Neuronal stem cell (in vitro differentiated cells): ENCODE measurements around the gene TRPM3.

Source experiments
- DNase-seq: peaks from one replicate; pipeline ENCODE4 v3.0.0-alpha.2; 2013; ENCODE audit warnings: low spot score
- H2AFZ ChIP-seq: one replicate; pipeline ENCODE4 v1.6.1; 2013; ENCODE audit warnings: mild to moderate bottlenecking, low read length, inconsistent platforms
- H2AK5ac ChIP-seq: 2 replicates; pipeline ENCODE4 v1.6.1; 2013; ENCODE audit warnings: low read depth, mild to moderate bottlenecking, inconsistent platforms, low read length, moderate library complexity, mixed read lengths
- H2BK120ac ChIP-seq: 2 replicates; pipeline ENCODE4 v1.6.1; 2013; ENCODE audit warnings: low read depth, mild to moderate bottlenecking, inconsistent platforms, low read length, moderate library complexity, mixed read lengths
- H2BK12ac ChIP-seq: one replicate; pipeline ENCODE4 v1.6.1; 2013; ENCODE audit warnings: low read length, inconsistent platforms
- H2BK15ac ChIP-seq: 2 replicates; pipeline ENCODE4 v1.6.1; 2013; ENCODE audit warnings: mild to moderate bottlenecking, low read length, inconsistent platforms, mixed read lengths
- H2BK5ac ChIP-seq: one replicate; pipeline ENCODE4 v1.6.1; 2013; ENCODE audit warnings: inconsistent platforms, mild to moderate bottlenecking, low read length, moderate library complexity
- H3K14ac ChIP-seq: one replicate; pipeline ENCODE4 v1.6.1; 2013; ENCODE audit warnings: low read length, inconsistent platforms
- H3K18ac ChIP-seq: 2 replicates; pipeline ENCODE4 v1.6.1; 2013; ENCODE audit warnings: low read length, inconsistent platforms
- H3K23ac ChIP-seq: 2 replicates; pipeline ENCODE4 v1.6.1; 2013; ENCODE audit warnings: low read depth, mild to moderate bottlenecking, mixed read lengths, low read length, inconsistent platforms; ENCODE audit not compliant: poor library complexity
- H3K27ac ChIP-seq: replicated peaks from 3 replicates; pipeline ENCODE4 v1.5.1; 2013; ENCODE audit warnings: low read length, inconsistent platforms
- H3K27me3 ChIP-seq, 3 experiments: 2 replicates each; pipeline ENCODE4 v1.6.1; 2013; ENCODE audit warnings: low read length in 3 of 3, mild to moderate bottlenecking in 2 of 3, inconsistent platforms in 1 of 3, low read depth in 1 of 3, mixed read lengths in 1 of 3, moderate library complexity in 1 of 3; ENCODE audit not compliant: control insufficient read depth in 3 of 3, insufficient read depth in 3 of 3
- H3K36me3 ChIP-seq, 2 donors: replicated peaks in 1 of 2; 2 replicates each; pipeline ENCODE4 v1.6.1; 2013; ENCODE audit warnings: low read length in 2 of 2; ENCODE audit not compliant: control insufficient read depth in 2 of 2, insufficient read depth in 2 of 2
- H3K4ac ChIP-seq: 2 replicates; pipeline ENCODE4 v1.6.1; 2013; ENCODE audit warnings: inconsistent platforms, mild to moderate bottlenecking, low read length, moderate library complexity
- H3K4me1 ChIP-seq, 2 donors: 1 replicate in 1 of 2; 2 replicates in 1 of 2; pipeline ENCODE4 v1.6.1; 2013; ENCODE audit warnings: low read length in 2 of 2, low read depth in 1 of 2; ENCODE audit not compliant: control insufficient read depth in 2 of 2, insufficient read depth in 1 of 2
- H3K4me2 ChIP-seq: one replicate; pipeline ENCODE4 v1.6.1; 2013; ENCODE audit warnings: mild to moderate bottlenecking, low read length, inconsistent platforms; ENCODE audit not compliant: insufficient read depth, poor library complexity, severe bottlenecking
- H3K4me3 ChIP-seq, 2 donors: 2 replicates each; pipeline ENCODE4 v1.5.1; 2013; ENCODE audit warnings: low read length in 2 of 2, mild to moderate bottlenecking in 2 of 2, inconsistent platforms in 1 of 2, moderate library complexity in 1 of 2
- H3K79me1 ChIP-seq: one replicate; pipeline ENCODE4 v1.6.1; 2013; ENCODE audit warnings: low read depth, mild to moderate bottlenecking, inconsistent platforms, low read length, moderate library complexity
- H3K9ac ChIP-seq: one replicate; pipeline ENCODE4 v1.6.1; 2013; ENCODE audit warnings: mild to moderate bottlenecking, low read depth, low read length, inconsistent platforms; ENCODE audit not compliant: poor library complexity
- H3K9me3 ChIP-seq, 2 donors: replicated peaks in 1 of 2; 2 replicates each; pipeline versions ENCODE3 to v1.6.1; 2013; ENCODE audit warnings: low read length in 2 of 2, mild to moderate bottlenecking in 2 of 2, inconsistent platforms in 1 of 2, low read depth in 1 of 2, mixed read lengths in 1 of 2, moderate library complexity in 1 of 2; ENCODE audit not compliant: control insufficient read depth in 2 of 2, insufficient read depth in 1 of 2
- H4K8ac ChIP-seq: one replicate; pipeline ENCODE4 v1.6.1; 2013; ENCODE audit warnings: low read depth, mild to moderate bottlenecking, inconsistent platforms, low read length, moderate library complexity
- H4K91ac ChIP-seq: one replicate; pipeline ENCODE4 v1.6.1; 2013; ENCODE audit warnings: low read length, low read depth, mild to moderate bottlenecking, inconsistent platforms; ENCODE audit not compliant: poor library complexity
- WGBS, 2 donors: extraction: QIAGEN DNeasy Blood & Tissue Kit; methylation state at CpG; one replicate each; pipeline ENCODE4 v1.1.7; 2013; ENCODE audit warnings: missing lambda C conversion rate in 2 of 2, mixed read lengths in 1 of 2; ENCODE audit not compliant: insufficient read length in 2 of 2, insufficient replicate concordance in 1 of 2; ENCODE audit errors: extremely low coverage in 2 of 2; 5-methylcytosine and 5-hydroxymethylcytosine counted together

The TRPM3 gene

GRCh38 chr9:70595211-70595610 is 526.2 kb downstream of the TRPM3 start:
- H4K91ac ChIP-seq: no peak overlapping the region
- DNase-seq: no peak
- no peak overlapping the region for H2BK15ac ChIP-seq
- no peak overlapping the region for H2BK120ac ChIP-seq
- no peak overlapping the region for H4K8ac ChIP-seq
- H3K9me3 ChIP-seq: no peaks in the 10 kb centered on the region
- H2BK5ac ChIP-seq: no peak overlapping the region
- no peak overlapping the region for H3K4me3 ChIP-seq
- no peak overlapping the region for H2AFZ ChIP-seq
- no CpG with 5 or more reads among the region's 4 CpGs for WGBS, 2 donors
- no peak overlapping the region for H3K14ac ChIP-seq
- H3K4me1 ChIP-seq: no peaks in the 10 kb centered on the region
- no peak overlapping the region for H3K9ac ChIP-seq
- no peak overlapping the region for H2AK5ac ChIP-seq
- no peak overlapping the region for H3K4ac ChIP-seq
- peaks cover 7 to 32% of the 10 kb centered on the region in 2 donors for H3K36me3 ChIP-seq
- no peak overlapping the region for H3K18ac ChIP-seq
- no peaks in the 10 kb centered on the region for H3K27me3 ChIP-seq
- H3K23ac ChIP-seq: no peak overlapping the region
- no peak overlapping the region for H2BK12ac ChIP-seq
- H3K79me1 ChIP-seq: no peaks in the 10 kb centered on the region
- no peak overlapping the region for H3K27ac ChIP-seq
- no peak overlapping the region for H3K4me2 ChIP-seq

- Histone ChIP-seq H4K91ac (no peak overlapping the region), H2BK120ac (no peak overlapping the region), H3K23ac (no peak overlapping the region), H3K14ac (no peak overlapping the region), H3K9ac (no peak overlapping the region), H4K8ac (no peak overlapping the region), H3K9me3 (no peaks in the 10 kb centered on the region), H3K4me1 (no peaks in the 10 kb centered on the region), H3K4me3 (no peak overlapping the region), H2AK5ac (no peak overlapping the region), H3K4ac (no peak overlapping the region), H2BK15ac (no peak overlapping the region), H3K79me1 (no peaks in the 10 kb centered on the region), H2BK12ac (no peak overlapping the region), H2BK5ac (no peak overlapping the region), H3K36me3 (peaks cover 4 to 39% of the 10 kb centered on the region in 2 donors), H3K27ac (no peak overlapping the region), H3K18ac (no peak overlapping the region), H2AFZ (no peak overlapping the region), H3K4me2 (no peak overlapping the region), H3K27me3 (no peaks in the 10 kb centered on the region)
- WGBS, 2 donors: no CpG with 5 or more reads among the region's 2 CpGs
- DNase-seq: no peak
Observed at GRCh38 chr9:70594386-70594944, 527.0 kb downstream of the TRPM3 start.

GRCh38 chr9:70593241-70593640 is 528.2 kb downstream of the TRPM3 start:
- Histone ChIP-seq H2BK120ac (no peak overlapping the region), H4K8ac (no peak overlapping the region), H2BK5ac (no peak overlapping the region), H3K4me2 (no peak overlapping the region), H3K4ac (no peak overlapping the region), H3K14ac (no peak overlapping the region), H3K27me3 (no peaks in the 10 kb centered on the region), H3K4me1 (no peaks in the 10 kb centered on the region), H3K27ac (no peak overlapping the region), H3K9me3 (no peaks in the 10 kb centered on the region), H2BK12ac (no peak overlapping the region), H2BK15ac (no peak overlapping the region), H3K4me3 (no peak overlapping the region), H2AK5ac (no peak overlapping the region), H3K18ac (no peak overlapping the region), H3K9ac (no peak overlapping the region), H3K79me1 (no peaks in the 10 kb centered on the region), H3K23ac (no peak overlapping the region), H2AFZ (no peak overlapping the region), H3K36me3 (peaks cover 2 to 34% of the 10 kb centered on the region in 2 donors), H4K91ac (no peak overlapping the region)
- DNase-seq: no peak

GRCh38 chr9:70590315-70590677 is 531.1 kb downstream of the TRPM3 start:
- no peak overlapping the region for H3K23ac ChIP-seq
- H3K14ac ChIP-seq: no peak overlapping the region
- H3K4ac ChIP-seq: no peak overlapping the region
- H3K4me3 ChIP-seq: no peak overlapping the region
- no peak overlapping the region for H3K4me2 ChIP-seq
- no peak overlapping the region for H3K9ac ChIP-seq
- H2BK120ac ChIP-seq: no peak overlapping the region
- H2AFZ ChIP-seq: no peak overlapping the region
- H2BK12ac ChIP-seq: no peak overlapping the region
- no peaks in the 10 kb centered on the region for H3K4me1 ChIP-seq
- no peak overlapping the region for H2AK5ac ChIP-seq
- H3K79me1 ChIP-seq: no peaks in the 10 kb centered on the region
- H4K91ac ChIP-seq: no peak overlapping the region
- H4K8ac ChIP-seq: no peak overlapping the region
- H3K18ac ChIP-seq: no peak overlapping the region
- no peaks in the 10 kb centered on the region for H3K9me3 ChIP-seq
- WGBS, 2 donors: no CpG with 5 or more reads among the region's 3 CpGs
- H3K27me3 ChIP-seq: no peaks in the 10 kb centered on the region
- no peak overlapping the region for H3K27ac ChIP-seq
- H2BK5ac ChIP-seq: no peak overlapping the region
- DNase-seq: no peak
- H2BK15ac ChIP-seq: no peak overlapping the region
- H3K36me3 ChIP-seq: peaks cover 0 to 25% of the 10 kb centered on the region in 2 donors
